CD4-positive, alpha-beta T cell (primary cell): ENCODE data around the gene BCKDHB. TPM values are rescaled to one million over a fixed set of nuclear protein-coding genes. Genes with fewer than 3 reads are reported as not detected.

ENCODE experiments used
- ATAC-seq: fragments of 200-7000 bp; cut with Tn5 transposase; one replicate; pipeline ENCODE4 v1.10.0; 2022; ENCODE audit warnings: mild to moderate bottlenecking; ENCODE audit not compliant: poor library complexity
- CTCF ChIA-PET: fragments of 350-600 bp; sonication (Branson Sonifier 250); formaldehyde crosslinking; loops from one replicate; lab custom pipeline; 2021; ENCODE audit warnings: antibody characterized with exemption, inconsistent platforms; lab: Charles Lee
- POLR2A ChIA-PET: fragments of 350-600 bp; sonication (Branson Sonifier 250); formaldehyde crosslinking; loops from one replicate; lab custom pipeline; 2021; ENCODE audit warnings: antibody characterized with exemption, inconsistent platforms; lab: Charles Lee
- DNase-seq, 14 experiments: peaks; one replicate each; pipeline ENCODE4 v3.0.0-alpha.2; 2013 to 2020; ENCODE audit warnings: mixed read lengths in 2 of 14
- H3K27ac ChIP-seq, 2 donors: one replicate each; pipeline versions ENCODE4 v1.5.1 to v1.7.0; 2013; ENCODE audit warnings: low read length in 2 of 2, low read depth in 1 of 2, mild to moderate bottlenecking in 1 of 2
- H3K27me3 ChIP-seq, 2 experiments: 1 replicate in 1 of 2; 2 replicates in 1 of 2; pipeline versions ENCODE4 v1.6.1 to v1.7.0; 2013; ENCODE audit warnings: low read length in 2 of 2, control low read depth in 1 of 2, mild to moderate bottlenecking in 1 of 2, moderate library complexity in 1 of 2; ENCODE audit not compliant: insufficient read depth in 2 of 2, control insufficient read depth in 1 of 2
- H3K36me3 ChIP-seq: one replicate; pipeline ENCODE4 v1.6.1; 2013; ENCODE audit warnings: low read length, control low read depth; ENCODE audit not compliant: insufficient read depth
- H3K4me1 ChIP-seq: one replicate; pipeline ENCODE4 v1.6.1; 2013; ENCODE audit warnings: low read length, control low read depth; ENCODE audit not compliant: insufficient read depth
- H3K4me3 ChIP-seq: one replicate; pipeline ENCODE4 v1.5.1; 2013; ENCODE audit warnings: mild to moderate bottlenecking, low read length, moderate library complexity
- H3K9me3 ChIP-seq, 2 experiments: 1 replicate in 1 of 2; 2 replicates in 1 of 2; pipeline versions ENCODE4 v1.6.1 to v1.7.0; 2013; ENCODE audit warnings: low read length in 2 of 2, mild to moderate bottlenecking in 2 of 2, control low read depth in 1 of 2, moderate library complexity in 1 of 2; ENCODE audit not compliant: control insufficient read depth in 1 of 2, insufficient read depth in 1 of 2
- H3K27ac Mint-ChIP-seq: one replicate; pipeline ENCODE4 v1.8.0; 2020; ENCODE audit warnings: mixed read lengths
- H3K27me3 Mint-ChIP-seq: one replicate; pipeline ENCODE4 v1.8.0; 2021; ENCODE audit warnings: mixed read lengths
- H3K36me3 Mint-ChIP-seq: one replicate; pipeline ENCODE4 v1.8.0; 2021; ENCODE audit warnings: low read depth, mixed read lengths
- H3K4me1 Mint-ChIP-seq: one replicate; pipeline ENCODE4 v1.8.0; 2021; ENCODE audit warnings: low read depth, mixed read lengths
- H3K4me3 Mint-ChIP-seq: one replicate; pipeline ENCODE4 v1.8.0; 2020; ENCODE audit warnings: mild to moderate bottlenecking, mixed read lengths
- H3K9me3 Mint-ChIP-seq: one replicate; pipeline ENCODE4 v1.8.0; 2020; ENCODE audit warnings: mixed read lengths
- CTCF ChIP-seq: fragments of 200-600 bp; IDR thresholded peaks from one replicate; pipeline ENCODE4 v1.8.0; 2022; ENCODE audit warnings: antibody characterized with exemption, mild to moderate bottlenecking
- intact Hi-C, 2 experiments: fragments of 100-400 bp; cut with DNase I in 1 of 2; cut with micrococcal nuclease in 1 of 2; formaldehyde crosslinking; loops; one replicate each; pipeline versions ENCODE4 v1.15.1 to v1.9.0; 2023 to 2025; cut with DNase I, micrococcal nuclease
- total RNA-seq, 174 experiments: library from RNA in 2 of 174; stranded (reverse) in 2 of 174; gene quantifications; one replicate each; pipeline ENCODE4 v1.2.3 and lab custom pipeline; 2021 to 2026

The BCKDHB gene
- total RNA-seq, 2 experiments from 2014 or later: 7.8 to 8.1 TPM

GRCh38 chr6:80144753-80145315 lies 38.4 kb downstream of the BCKDHB start:
- no peaks in the 10 kb centered on the region for H3K4me1 Mint-ChIP-seq
- no peak overlapping the region for H3K4me3 Mint-ChIP-seq
- no peak overlapping the region for H3K27ac Mint-ChIP-seq
- Histone ChIP-seq H3K4me1 (no peaks in the 10 kb centered on the region), H3K4me3 (no peak overlapping the region), H3K27ac (no peak overlapping the region), H3K9me3 (no peaks in the 10 kb centered on the region), H3K36me3 (no peaks in the 10 kb centered on the region), H3K27me3 (no peaks in the 10 kb centered on the region)
- intact Hi-C loops: no loop called here
- H3K27me3 Mint-ChIP-seq: no peaks in the 10 kb centered on the region
- H3K9me3 Mint-ChIP-seq: peaks cover 3% of the 10 kb centered on the region
- peaks cover 73% of the 10 kb centered on the region for H3K36me3 Mint-ChIP-seq
- no peak for ATAC-seq
- POLR2A ChIA-PET: no interaction called here
- no peak for DNase-seq
- no peak for TF ChIP-seq CTCF
- CTCF ChIA-PET: no interaction called here

- no peaks in the 10 kb centered on the region for H3K4me1 Mint-ChIP-seq
- ATAC-seq: no peak
- no peak overlapping the region for H3K27ac ChIP-seq
- H3K36me3 Mint-ChIP-seq: peaks cover 68% of the 10 kb centered on the region
- H3K9me3 Mint-ChIP-seq: peaks cover 3% of the 10 kb centered on the region
- no peaks in the 10 kb centered on the region for H3K27me3 ChIP-seq
- POLR2A ChIA-PET: no interaction called here
- no peak overlapping the region for H3K4me3 Mint-ChIP-seq
- no peak for TF ChIP-seq CTCF
- CTCF ChIA-PET: no interaction called here
- no peaks in the 10 kb centered on the region for H3K4me1 ChIP-seq
- H3K27ac Mint-ChIP-seq: no peak overlapping the region
- no peaks in the 10 kb centered on the region for H3K9me3 ChIP-seq
- DNase-seq: no peak
- no peaks in the 10 kb centered on the region for H3K27me3 Mint-ChIP-seq
- no peak overlapping the region for H3K4me3 ChIP-seq
- intact Hi-C loops: no loop called here
- no peaks in the 10 kb centered on the region for H3K36me3 ChIP-seq
Observed at GRCh38 chr6:80145509-80145908, 39.0 kb downstream of the BCKDHB start.

GRCh38 chr6:80145921-80146320 lies 39.5 kb downstream of the BCKDHB start:
- DNase-seq (no peak), ATAC-seq (no peak)
- Histone ChIP-seq H3K4me1 (no peaks in the 10 kb centered on the region), H3K9me3 (no peaks in the 10 kb centered on the region), H3K27ac (no peak overlapping the region), H3K36me3 (no peaks in the 10 kb centered on the region), H3K27me3 (no peaks in the 10 kb centered on the region), H3K4me3 (no peak overlapping the region)
- Mint-ChIP-seq H3K27me3 (no peaks in the 10 kb centered on the region), H3K27ac (no peak overlapping the region), H3K4me1 (no peaks in the 10 kb centered on the region), H3K9me3 (peaks cover 3% of the 10 kb centered on the region), H3K4me3 (no peak overlapping the region), H3K36me3 (peaks cover 64% of the 10 kb centered on the region)
- ChIA-PET CTCF (no interaction called here), POLR2A (no interaction called here)
- intact Hi-C loops: no loop called here
- TF ChIP-seq CTCF: no peak
